ELR (cell line): Measurements from ENCODE around the gene NLRP11.

Source experiments
- DNase-seq: peaks from one replicate; pipeline ENCODE4 v3.0.0-alpha.2; 2015; ENCODE audit warnings: low read depth

Gene NLRP11

DNA sequence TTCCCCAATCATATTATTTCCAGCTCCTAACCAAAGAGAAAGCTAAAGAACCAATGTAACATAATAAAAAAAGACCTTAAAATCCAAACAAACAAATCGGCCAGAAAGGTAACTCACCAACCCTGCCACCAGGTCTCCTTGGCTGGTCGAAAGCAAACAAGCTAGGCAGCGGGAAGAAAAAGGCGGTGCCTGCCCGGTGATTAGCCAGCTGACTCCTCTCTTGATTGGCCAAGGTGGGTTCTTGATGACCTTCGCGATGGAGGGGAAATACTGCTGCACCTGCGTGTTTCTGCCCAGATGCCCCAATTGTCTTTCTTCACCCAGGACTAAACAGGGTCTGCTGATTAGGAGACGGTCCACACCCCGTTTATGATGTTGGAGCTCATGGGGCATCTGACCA, at the start of gene NLRP11:
NLRP11 (minus strand) TSS at position 154 of the 400 bp plus-strand sequence. CDS start 13,825 bp downstream, outside the sequence.
- no peak for DNase-seq

- no peak for DNase-seq
Observed at GRCh38 chr19:55877211-55877610, 45.4 kb upstream of the NLRP11 start.

DNA sequence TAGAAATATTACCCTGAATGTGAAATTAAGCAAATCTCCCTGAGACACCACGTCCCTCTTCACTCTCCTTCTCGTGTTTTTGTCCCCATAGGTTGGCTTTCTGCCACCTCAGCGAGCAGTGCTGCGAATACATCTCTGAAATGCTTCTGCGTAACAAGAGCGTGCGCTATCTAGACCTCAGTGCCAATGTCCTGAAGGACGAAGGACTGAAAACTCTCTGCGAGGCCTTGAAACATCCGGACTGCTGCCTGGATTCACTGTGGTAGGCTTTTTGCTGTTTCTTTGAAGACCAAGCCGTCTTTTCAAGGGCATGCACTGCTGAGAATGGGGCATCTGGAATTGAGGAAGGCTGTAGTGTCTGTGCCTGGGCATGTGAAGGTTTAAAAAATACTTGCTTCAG, 38.9 kb upstream of the NLRP11 start:
- no peak for DNase-seq

- DNase-seq: no peak
Observed at GRCh38 chr19:55867101-55867500, 35.3 kb upstream of the NLRP11 start.

DNA sequence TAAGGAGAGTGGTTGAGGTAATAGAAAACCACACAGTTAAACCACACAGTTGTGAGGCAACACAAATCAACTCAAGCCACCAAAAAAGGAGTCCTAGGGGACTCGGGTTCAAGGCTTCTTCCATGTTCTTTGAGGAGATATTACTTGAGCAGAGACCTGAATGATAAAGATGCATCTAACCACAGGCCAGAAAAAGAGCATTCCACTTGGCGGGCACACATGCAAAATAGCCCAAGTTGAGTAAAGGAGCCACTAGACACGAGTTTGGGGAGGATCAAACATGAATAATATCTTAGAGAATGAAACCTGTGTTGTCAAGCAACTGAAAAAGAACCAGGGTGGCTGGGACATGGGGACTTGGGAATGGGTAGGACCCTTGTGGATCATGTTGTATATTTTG, 34.7 kb upstream of the NLRP11 start:
- no peak for DNase-seq

GRCh38 chr19:55858969-55859368, 27.2 kb upstream of the NLRP11 start:
- no peak for DNase-seq

- no peak for DNase-seq
Observed at GRCh38 chr19:55858401-55858800, 26.6 kb upstream of the NLRP11 start.

DNA sequence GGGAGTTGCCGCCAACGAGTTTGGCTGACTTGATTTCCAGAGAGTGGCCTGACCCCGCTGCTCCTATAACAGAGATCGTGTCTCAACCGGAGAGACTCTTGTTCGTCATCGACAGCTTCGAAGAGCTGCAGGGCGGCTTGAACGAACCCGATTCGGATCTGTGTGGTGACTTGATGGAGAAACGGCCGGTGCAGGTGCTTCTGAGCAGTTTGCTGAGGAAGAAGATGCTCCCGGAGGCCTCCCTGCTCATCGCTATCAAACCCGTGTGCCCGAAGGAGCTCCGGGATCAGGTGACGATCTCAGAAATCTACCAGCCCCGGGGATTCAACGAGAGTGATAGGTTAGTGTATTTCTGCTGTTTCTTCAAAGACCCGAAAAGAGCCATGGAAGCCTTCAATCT, 26.2 kb upstream of the NLRP11 start:
- no peak for DNase-seq

DNA sequence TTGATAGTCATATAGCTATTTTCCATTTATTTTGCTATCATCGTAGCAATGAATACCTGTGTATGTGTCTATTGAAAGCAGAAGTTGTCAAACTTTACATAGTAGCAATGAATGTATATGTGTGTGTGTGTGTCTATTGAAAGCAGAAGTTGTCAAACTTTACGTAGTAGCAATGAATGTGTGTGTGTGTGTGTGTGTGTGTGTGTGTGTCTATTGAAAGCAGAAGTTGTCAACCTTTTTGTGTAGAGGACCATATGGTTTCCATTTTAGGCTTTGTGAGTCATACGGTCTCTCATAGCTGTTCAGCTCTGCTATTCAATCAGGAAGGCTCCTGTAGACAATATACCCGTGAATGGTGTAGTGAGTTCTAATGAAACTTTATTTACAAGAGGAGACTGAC, 25.4 kb upstream of the NLRP11 start:
- DNase-seq: no peak

GRCh38 chr19:55855160-55855559, 23.4 kb upstream of the NLRP11 start:
- no peak for DNase-seq

- no peak for DNase-seq
Observed at GRCh38 chr19:55838906-55839305, 7.1 kb upstream of the NLRP11 start.

DNA sequence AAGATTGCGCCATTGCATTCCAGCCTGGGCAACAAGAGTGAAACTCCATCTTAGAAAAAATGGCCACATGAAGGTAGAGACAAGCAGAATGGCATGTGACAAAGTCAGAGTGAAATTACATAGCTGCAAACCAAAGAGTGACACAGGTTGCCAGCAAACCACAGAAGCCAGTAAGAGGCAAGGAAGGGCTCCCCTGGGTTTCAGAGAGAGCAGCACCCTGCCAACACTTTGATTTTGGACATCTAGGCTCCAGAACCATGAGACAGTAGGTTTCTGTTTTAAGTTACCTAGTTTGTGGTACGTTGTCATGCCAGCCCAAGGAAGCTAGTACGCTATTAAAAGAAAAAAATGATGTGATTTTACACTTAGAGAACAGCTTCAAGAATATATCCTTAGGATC, 6.5 kb upstream of the NLRP11 start:
- no peak for DNase-seq

DNA sequence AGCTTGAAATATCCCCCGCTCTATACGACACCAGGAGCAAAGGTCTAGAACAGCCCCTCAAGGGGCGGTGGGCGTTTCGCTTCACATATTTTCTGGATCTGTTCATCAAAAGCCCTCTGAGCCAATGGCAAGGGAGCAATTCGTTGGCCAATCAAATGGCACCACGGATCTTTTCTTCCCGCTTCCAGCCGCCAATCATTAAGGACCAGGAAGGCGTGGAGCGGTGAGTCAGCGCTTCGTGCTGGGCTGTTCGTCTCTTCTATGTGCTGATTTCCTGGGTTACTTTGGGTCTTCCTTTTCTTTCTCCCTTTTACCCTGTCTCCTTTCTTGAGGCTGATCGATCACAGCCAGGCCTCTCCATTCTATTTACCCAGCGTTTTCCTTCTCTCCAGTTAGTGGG, 4.5 kb upstream of the NLRP11 start, which contains the start of gene NLRP4:
NLRP4 (plus strand) TSS at position 201 of the 400 bp plus-strand sequence. CDS start 15,541 bp downstream, outside the sequence.
- DNase-seq: no peak

GRCh38 chr19:55832676-55833075, 877 bp upstream of the NLRP11 start:
- DNase-seq: no peak

DNA sequence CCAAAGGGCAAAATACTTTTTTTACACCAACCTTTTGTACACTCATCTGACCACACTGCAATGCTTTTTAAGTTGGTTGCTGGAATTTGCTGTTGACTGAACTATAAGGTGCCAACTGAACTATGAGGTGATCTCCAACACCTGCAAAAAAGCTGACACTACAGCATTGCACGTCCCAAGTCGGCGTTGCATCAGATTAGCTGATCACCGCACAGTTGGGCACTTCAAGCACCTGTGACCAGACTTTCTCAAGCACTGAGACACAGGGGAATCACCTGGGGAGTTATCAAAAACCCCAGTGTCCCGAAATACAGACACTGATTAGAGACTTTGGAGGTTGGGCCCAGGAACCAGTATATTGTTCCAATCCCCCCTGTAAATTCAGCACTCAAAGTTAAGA, 1.1 kb downstream of the NLRP11 start:
- no peak for DNase-seq

- no peak for DNase-seq
Observed at GRCh38 chr19:55820037-55820436, 11.8 kb downstream of the NLRP11 start.

GRCh38 chr19:55813906-55814305, 17.9 kb downstream of the NLRP11 start:
- DNase-seq: no peak

- DNase-seq: no peak
Observed at GRCh38 chr19:55812449-55812848, 19.4 kb downstream of the NLRP11 start.

- DNase-seq: no peak
Observed at GRCh38 chr19:55811340-55811739, 20.5 kb downstream of the NLRP11 start.

GRCh38 chr19:55809381-55810058, 22.3 kb downstream of the NLRP11 start:
- DNase-seq: peak; percentile 79

GRCh38 chr19:55802281-55802680, 29.5 kb downstream of the NLRP11 start:
- no peak for DNase-seq

DNA sequence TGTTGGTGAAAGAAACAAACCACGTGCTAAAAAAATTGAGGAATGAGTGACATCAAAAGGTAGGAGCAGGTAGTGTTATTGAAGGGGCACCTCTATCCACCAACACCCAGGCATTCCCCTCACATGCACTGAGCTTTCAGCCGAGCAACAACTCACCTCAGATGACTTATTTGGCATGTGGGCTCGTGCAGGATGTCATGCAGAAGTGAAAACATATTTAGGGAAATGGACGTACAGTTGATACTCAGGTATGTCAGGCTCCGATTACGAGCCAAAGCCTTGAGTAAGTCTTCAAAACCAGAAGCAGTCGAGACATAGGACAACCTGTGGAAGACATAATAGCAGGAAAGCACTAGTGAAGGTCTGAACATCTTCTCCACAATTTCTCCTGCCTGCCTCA, 30.4 kb downstream of the NLRP11 start:
- no peak for DNase-seq

GRCh38 chr19:55795021-55795420, 36.8 kb downstream of the NLRP11 start:
- no peak for DNase-seq

- no peak for DNase-seq
Observed at GRCh38 chr19:55781112-55781511, 50.7 kb downstream of the NLRP11 start.
